OCI-LY7 (cell line): Measurements from ENCODE around the gene CATSPERD. TPM values are rescaled to one million over a fixed set of nuclear protein-coding genes. Genes with fewer than 3 reads are reported as not detected.
A peak's percentile ranks its signal among the peaks of the same experiment; 100 is the strongest.

ENCODE experiments used
- BruUV-seq: library from RNA; stranded (reverse); fragments of 400-500 nt; replicated peaks from 2 replicates; lab custom pipeline; 2021; lab: Mats Ljungman, UMichigan
- CTCF ChIA-PET: fragments of 300-600 bp; sonication (Branson Sonifier 250); formaldehyde crosslinking; loops from one replicate; lab custom pipeline; 2022; ENCODE audit warnings: antibody characterized with exemption; ENCODE audit not compliant: unreplicated experiment; lab: Charles Lee
- POLR2A ChIA-PET: fragments of 300-600 bp; sonication (Branson Sonifier 250); formaldehyde crosslinking; loops from one replicate; lab custom pipeline; 2022; ENCODE audit warnings: antibody characterized with exemption; lab: Charles Lee
- DNase-seq: peaks from one replicate; pipeline ENCODE4 v3.0.0-alpha.2; 2015; ENCODE audit warnings: low spot score
- H2AFZ ChIP-seq: fragments of 200-600 bp; sonication (generic), shearing (Covaris generic); 2 replicates; pipeline ENCODE4 v1.6.1; 2014; ENCODE audit warnings: mild to moderate bottlenecking, antibody characterized with exemption, low read length, moderate library complexity
- H3K27ac ChIP-seq: fragments of 200-600 bp; sonication (generic); 2 replicates; pipeline ENCODE4 v1.5.1; 2014; ENCODE audit warnings: mixed run types, low read depth, mild to moderate bottlenecking, moderate library complexity, low read length, inconsistent platforms; ENCODE audit not compliant: poor library complexity, severe bottlenecking
- H3K36me3 ChIP-seq: fragments of 200-600 bp; sonication (generic); 2 replicates; pipeline ENCODE4 v1.6.1; 2014; ENCODE audit warnings: mild to moderate bottlenecking, antibody characterized with exemption, low read length, moderate library complexity, mixed read lengths; ENCODE audit not compliant: insufficient read depth
- H3K4me1 ChIP-seq: fragments of 200-600 bp; sonication (generic); 2 replicates; pipeline ENCODE4 v1.5.1; 2014; ENCODE audit warnings: mild to moderate bottlenecking, low read length; ENCODE audit not compliant: insufficient read depth, poor library complexity, severe bottlenecking
- H3K4me2 ChIP-seq: fragments of 200-600 bp; sonication (generic); 2 replicates; pipeline ENCODE4 v1.6.1; 2014; ENCODE audit warnings: mild to moderate bottlenecking, low read length
- H3K4me3 ChIP-seq: fragments of 200-600 bp; sonication (generic); 2 replicates; pipeline ENCODE4 v1.5.1; 2014; ENCODE audit warnings: mild to moderate bottlenecking, low read depth, low read length; ENCODE audit not compliant: poor library complexity, severe bottlenecking
- H3K79me2 ChIP-seq: fragments of 200-600 bp; sonication (generic); 2 replicates; pipeline ENCODE4 v1.6.1; 2016; ENCODE audit warnings: low read depth, mild to moderate bottlenecking, low read length, moderate library complexity, mixed read lengths; ENCODE audit not compliant: insufficient read depth
- H3K9me2 ChIP-seq: fragments of 200-600 bp; sonication (generic); 2 replicates; pipeline ENCODE4 v1.6.1; 2016; ENCODE audit warnings: mild to moderate bottlenecking, low read length, mixed read lengths; ENCODE audit not compliant: insufficient read depth
- H3K9me3 ChIP-seq: fragments of 200-600 bp; sonication (generic); 2 replicates; pipeline ENCODE4 v1.6.1; 2014; ENCODE audit warnings: mild to moderate bottlenecking, mixed run types, low read length, mixed read lengths
- H4K20me1 ChIP-seq: fragments of 200-600 bp; sonication (generic); 2 replicates; pipeline ENCODE4 v1.6.1; 2014; ENCODE audit warnings: mild to moderate bottlenecking, antibody characterized with exemption, low read length, moderate library complexity, mixed read lengths; ENCODE audit not compliant: insufficient read depth
- CTCF ChIP-seq: fragments of 200-600 bp; sonication (generic); conservative IDR thresholded peaks from 2 replicates; pipeline ENCODE4 v1.5.1; 2014; ENCODE audit warnings: mild to moderate bottlenecking, antibody characterized with exemption, low read length, moderate library complexity, mixed read lengths
- EZH2phosphoT487 ChIP-seq: fragments of 200-600 bp; sonication (generic); IDR thresholded peaks from 2 replicates; pipeline ENCODE4 v1.6.1; 2018; ENCODE audit warnings: low read depth, borderline replicate concordance, mild to moderate bottlenecking, mixed run types, antibody characterized with exemption, low read length, moderate library complexity, mixed read lengths
- intact Hi-C: fragments of 100-400 bp; cut with micrococcal nuclease; formaldehyde crosslinking; loops from one replicate; pipeline ENCODE4 v1.10.0; 2022; ENCODE audit not compliant: unreplicated experiment
- total RNA-seq, 2 experiments: library from RNA; depleted of rRNA in 1 of 2; stranded (reverse); fragments of >200 nt in 1 of 2; shearing (Covaris generic) in 1 of 2; gene quantifications; 2 replicates each; pipeline ENCODE4 v1.2.3, GENCODE V29; 2014 to 2022

The CATSPERD gene
- total RNA-seq, 2 experiments from 2014 or later: not detected

GRCh38 chr19:5686326-5686646, 34.2 kb upstream of the CATSPERD start:
- Histone ChIP-seq H3K27ac (peak overlapping the region; percentile 52), H3K4me1 (peaks cover 11% of the 10 kb centered on the region), H3K9me2 (no peaks in the 10 kb centered on the region), H4K20me1 (0 out of 2 replicates have a peak, but pooled peaks cover 6% of the 10 kb centered on the region), H3K79me2 (peaks cover 12% of the 10 kb centered on the region), H3K4me2 (peak overlapping the region; percentile 67), H3K4me3 (peak overlapping the region; percentile 67), H2AFZ (peak overlapping the region; percentile 54; the same call in 1 of the 2 replicates), H3K9me3 (no peaks in the 10 kb centered on the region), H3K36me3 (peaks cover 11% of the 10 kb centered on the region)
- DNase-seq: no peak
- ChIA-PET POLR2A (interaction anchor here (2.0 kb wide), 1 partner anchor 32 kb away, joined by 8 read pairs; the partner anchor contains the start of gene LONP1), CTCF (interaction anchor here (1.1 kb wide), 1 partner anchor 33 kb away, joined by 3 read pairs; no protein-coding TSS in a partner anchor)
- intact Hi-C loops: loop anchor here (2.0 kb wide), 1 partner anchor 219 kb away; the partner anchor contains the start of gene VMAC
- TF ChIP-seq CTCF (no peak), EZH2phosphoT487 (no peak)
- BruUV-seq: no TSS peak

GRCh38 chr19:5686647-5687359, 33.6 kb upstream of the CATSPERD start:
- H4K20me1 ChIP-seq: 0 out of 2 replicates have a peak, but pooled peaks cover 6% of the 10 kb centered on the region
- peak overlapping the region; percentile 67 for H3K4me3 ChIP-seq
- DNase-seq: peak; percentile 97
- peak overlapping the region; percentile 52 for H3K27ac ChIP-seq
- H3K9me3 ChIP-seq: no peaks in the 10 kb centered on the region
- peaks cover 11% of the 10 kb centered on the region for H3K4me1 ChIP-seq
- H3K79me2 ChIP-seq: peaks cover 17% of the 10 kb centered on the region
- H3K36me3 ChIP-seq: peaks cover 17% of the 10 kb centered on the region
- TF ChIP-seq EZH2phosphoT487: no peak
- peak; percentile 83 for TF ChIP-seq CTCF
- H3K4me2 ChIP-seq: peak overlapping the region; percentile 67
- H3K9me2 ChIP-seq: no peaks in the 10 kb centered on the region
- POLR2A ChIA-PET: interaction anchor here (2.0 kb wide), 1 partner anchor 32 kb away, joined by 8 read pairs; the partner anchor contains the start of gene LONP1
- H2AFZ ChIP-seq: peak overlapping the region; percentile 54; the same call in 1 of the 2 replicates
- CTCF ChIA-PET: interaction anchor here (0.5 to 1.1 kb wide), 3 partner anchors 32 to 1926 kb away, joined by 3 read pairs; partner anchors contain the start of genes APBA3 and FEM1A
- intact Hi-C loops: loop anchor here (1.0 to 2.0 kb wide), 2 partner anchors 33 to 218 kb away; partner anchors contain the start of genes CATSPERD, LONP1 and VMAC
- no TSS peak for BruUV-seq
